NK-92 (cell line): ENCODE measurements around the gene TRIM38.
"Not testable (repeated sequence)": the region's sequence is repeated elsewhere in the genome, so short reads cannot be mapped to it uniquely, and the experiment has no call there.

ENCODE experiments used
- DNase-seq: peaks from one replicate; lab custom pipeline; 2025; ENCODE audit not compliant: unreplicated experiment; lab: John Stamatoyannopoulos, UW

The TRIM38 gene

GRCh38 chr6:26006086-26006939, 43.7 kb downstream of the TRIM38 start:
- DNase-seq = no peak

GRCh38 chr6:26006940-26007305, 44.3 kb downstream of the TRIM38 start:
- not testable (repeated sequence) for DNase-seq

- DNase-seq = no peak
Measured at GRCh38 chr6:26008470-26008869, 45.9 kb downstream of the TRIM38 start.

DNA sequence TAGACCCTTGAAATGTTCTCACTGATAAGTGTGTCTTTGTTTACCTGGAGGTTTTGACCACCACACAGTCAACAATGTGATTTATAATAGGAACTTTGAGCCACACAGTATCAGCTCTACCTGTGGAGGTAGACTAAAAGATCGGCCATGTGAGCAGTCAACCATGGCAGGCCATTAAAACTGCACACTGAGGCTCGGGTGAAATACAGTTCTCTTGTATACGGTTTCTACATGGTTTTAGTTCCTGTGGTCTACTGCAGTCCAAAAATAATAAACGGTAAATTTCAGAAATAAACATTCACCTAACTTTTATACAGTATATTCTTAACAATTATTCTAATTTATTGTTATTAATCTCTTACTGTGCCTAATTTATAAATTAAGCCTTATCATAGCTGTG, 47.2 kb downstream of the TRIM38 start:
- no peak for DNase-seq

DNA sequence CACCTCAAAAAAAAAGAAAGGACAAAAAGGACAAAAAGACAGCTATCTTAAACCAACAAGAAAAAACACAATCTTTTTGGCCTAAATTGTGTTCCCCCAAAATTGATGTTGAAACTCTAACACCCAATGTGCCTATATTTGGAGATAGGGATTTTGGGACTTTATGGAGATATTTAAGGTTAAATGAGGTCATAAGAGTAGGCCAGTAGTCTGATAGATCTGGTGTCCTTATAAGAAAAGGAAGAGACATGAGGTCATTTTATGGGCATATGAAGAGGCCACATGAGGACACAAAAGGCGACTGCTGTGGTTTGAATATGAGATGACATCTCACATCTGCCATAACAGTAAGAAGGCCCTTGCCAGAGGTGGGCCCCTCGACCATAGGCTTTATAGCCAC, 49.5 kb downstream of the TRIM38 start:
- DNase-seq = no peak

DNA sequence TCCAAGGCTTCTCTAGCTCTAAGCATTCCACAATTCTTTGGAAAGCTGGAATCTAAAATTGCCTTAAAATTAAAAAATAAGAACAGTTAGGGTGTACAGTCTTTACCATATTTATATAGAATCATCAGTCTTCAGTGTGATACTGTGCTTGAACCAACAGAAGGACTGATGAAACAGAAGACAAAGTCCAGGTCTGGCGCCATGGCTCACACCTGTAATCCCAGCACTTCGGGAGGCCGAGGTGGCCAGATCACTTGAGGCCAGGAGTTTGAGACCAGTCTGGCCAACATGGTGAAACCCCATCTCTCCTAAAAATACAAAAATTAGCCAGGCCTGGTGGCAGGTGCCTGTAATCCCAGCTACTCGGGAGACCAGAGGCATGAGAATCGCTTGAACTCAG, 51.8 kb downstream of the TRIM38 start:
- not testable (repeated sequence) for DNase-seq

DNA sequence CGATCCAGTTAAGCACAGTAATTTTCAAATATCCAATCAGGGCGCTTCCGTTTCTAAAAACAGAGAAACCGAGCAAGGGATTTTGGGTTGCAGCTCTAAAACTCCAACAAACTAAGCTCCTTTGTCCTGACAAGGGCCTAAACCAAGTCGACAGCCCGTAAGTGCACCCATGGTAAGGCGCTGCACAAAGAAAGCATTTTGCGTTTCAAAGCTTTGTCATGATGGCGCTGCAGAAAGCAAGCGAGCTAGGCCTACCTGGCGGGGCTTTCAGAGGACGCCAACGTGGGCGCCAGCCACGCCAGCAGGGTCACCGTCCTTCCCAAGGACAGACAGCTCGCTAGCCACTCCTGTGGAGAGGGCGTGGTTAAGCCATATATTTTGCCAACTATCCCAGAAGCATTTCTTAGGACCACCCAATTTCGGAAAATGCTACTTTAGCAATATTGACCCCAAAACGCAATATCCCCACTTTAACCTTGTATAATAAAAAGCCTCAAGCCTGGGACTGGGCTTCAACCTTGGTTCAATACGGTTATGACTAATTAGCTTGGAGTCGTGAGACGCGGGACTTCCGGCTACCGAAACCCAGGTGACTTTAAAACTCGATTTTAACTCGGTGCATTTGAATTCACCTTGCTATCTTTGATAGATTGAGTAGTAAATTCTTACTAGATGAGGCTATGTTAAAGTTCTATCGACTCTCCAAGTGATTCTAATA, 53.8 kb downstream of the TRIM38 start:
- DNase-seq = no peak

- DNase-seq = no peak
Measured at GRCh38 chr6:26016963-26017631, 54.5 kb downstream of the TRIM38 start.

GRCh38 chr6:26017632-26017966, 55.0 kb downstream of the TRIM38 start:
- no peak for DNase-seq

GRCh38 chr6:26019261-26019830, 56.7 kb downstream of the TRIM38 start:
- DNase-seq = no peak

- no peak for DNase-seq
Measured at GRCh38 chr6:26019967-26020328, 57.3 kb downstream of the TRIM38 start.

- DNase-seq = no peak
Measured at GRCh38 chr6:26020329-26021000, 57.9 kb downstream of the TRIM38 start.

DNA sequence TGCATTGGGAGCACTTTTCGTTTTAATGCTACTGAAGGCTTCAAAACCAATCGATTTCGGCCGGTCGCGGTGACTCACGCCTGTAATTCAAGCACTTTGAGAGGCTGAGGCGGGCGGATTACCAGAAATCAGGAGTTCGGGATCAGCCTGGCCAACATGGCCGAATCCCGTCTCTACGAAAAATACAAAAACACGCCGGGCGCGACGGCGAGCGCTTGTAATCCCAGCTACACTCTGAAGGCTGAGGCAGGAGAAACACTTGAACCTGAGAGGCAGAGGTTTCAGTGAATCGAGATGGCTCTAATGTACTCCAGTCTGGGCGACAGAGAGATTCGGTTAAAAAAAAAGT, 58.4 kb downstream of the TRIM38 start:
- DNase-seq = no peak

DNA sequence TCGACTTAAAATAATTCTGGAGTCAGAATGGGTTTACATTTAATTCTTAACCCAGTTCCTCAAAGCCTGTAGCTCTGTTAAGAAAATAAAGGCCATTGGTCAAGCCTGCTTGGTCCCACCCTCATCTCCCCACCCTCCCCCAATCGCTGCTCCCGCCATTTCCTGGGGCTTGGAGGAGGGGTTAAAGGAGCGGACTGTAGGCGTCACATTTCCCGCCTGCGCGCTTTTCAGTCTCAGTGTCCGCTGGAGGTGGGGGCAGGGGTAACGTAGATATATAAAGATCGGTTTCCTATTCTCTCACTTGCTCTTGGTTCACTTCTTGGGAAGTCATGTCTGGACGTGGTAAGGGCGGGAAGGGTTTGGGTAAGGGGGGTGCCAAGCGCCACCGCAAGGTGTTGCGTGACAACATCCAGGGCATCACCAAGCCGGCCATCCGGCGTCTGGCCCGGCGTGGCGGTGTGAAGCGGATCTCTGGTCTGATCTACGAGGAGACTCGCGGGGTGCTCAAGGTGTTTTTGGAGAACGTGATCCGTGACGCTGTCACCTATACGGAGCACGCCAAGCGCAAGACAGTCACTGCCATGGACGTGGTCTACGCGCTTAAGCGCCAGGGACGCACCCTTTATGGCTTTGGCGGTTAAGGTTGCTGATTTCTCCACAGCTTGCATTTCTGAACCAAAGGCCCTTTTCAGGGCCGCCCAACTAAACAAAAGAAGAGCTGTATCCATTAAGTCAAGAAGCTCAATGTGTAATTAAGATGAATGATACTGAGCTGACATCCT, 58.9 kb downstream of the TRIM38 start:
- DNase-seq = peak; percentile 51

DNA sequence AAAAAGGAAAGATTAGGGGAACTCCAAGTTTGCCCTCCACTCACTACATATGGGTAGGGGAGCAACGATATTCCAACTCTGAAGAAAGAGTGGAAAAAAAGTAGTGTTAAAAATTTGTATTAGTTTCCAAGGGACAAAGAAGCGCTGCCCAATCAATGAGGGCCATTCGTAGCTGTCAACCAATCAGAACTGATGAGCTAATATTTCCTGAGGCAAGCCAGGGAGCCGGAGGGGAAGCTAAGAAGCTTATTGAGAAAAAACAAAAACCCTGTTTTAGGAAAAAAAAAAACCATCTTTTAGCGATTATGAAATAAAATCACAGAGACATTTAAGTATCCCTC, 59.5 kb downstream of the TRIM38 start:
- DNase-seq = no peak

DNA sequence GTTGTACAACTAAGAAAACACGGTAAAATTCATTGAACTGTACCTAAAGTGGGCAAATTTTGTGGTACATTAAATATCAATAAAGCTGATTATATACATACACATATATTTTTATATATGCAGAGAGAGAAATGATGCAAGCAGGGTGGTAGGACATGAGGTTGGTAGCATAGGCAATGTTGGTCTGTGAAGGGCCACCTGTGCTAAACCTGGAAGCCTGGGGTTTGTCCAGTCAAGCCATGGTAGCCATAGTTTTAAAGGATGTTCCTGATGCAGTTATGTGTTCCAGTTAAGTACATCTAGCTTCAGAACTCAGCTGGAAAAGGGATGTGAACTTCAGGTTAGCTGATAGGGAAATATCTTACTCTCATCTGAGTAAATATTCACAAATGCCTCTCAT, 60.1 kb downstream of the TRIM38 start:
- DNase-seq = no peak

- no peak for DNase-seq
Measured at GRCh38 chr6:26024651-26025046, 62.0 kb downstream of the TRIM38 start.

DNA sequence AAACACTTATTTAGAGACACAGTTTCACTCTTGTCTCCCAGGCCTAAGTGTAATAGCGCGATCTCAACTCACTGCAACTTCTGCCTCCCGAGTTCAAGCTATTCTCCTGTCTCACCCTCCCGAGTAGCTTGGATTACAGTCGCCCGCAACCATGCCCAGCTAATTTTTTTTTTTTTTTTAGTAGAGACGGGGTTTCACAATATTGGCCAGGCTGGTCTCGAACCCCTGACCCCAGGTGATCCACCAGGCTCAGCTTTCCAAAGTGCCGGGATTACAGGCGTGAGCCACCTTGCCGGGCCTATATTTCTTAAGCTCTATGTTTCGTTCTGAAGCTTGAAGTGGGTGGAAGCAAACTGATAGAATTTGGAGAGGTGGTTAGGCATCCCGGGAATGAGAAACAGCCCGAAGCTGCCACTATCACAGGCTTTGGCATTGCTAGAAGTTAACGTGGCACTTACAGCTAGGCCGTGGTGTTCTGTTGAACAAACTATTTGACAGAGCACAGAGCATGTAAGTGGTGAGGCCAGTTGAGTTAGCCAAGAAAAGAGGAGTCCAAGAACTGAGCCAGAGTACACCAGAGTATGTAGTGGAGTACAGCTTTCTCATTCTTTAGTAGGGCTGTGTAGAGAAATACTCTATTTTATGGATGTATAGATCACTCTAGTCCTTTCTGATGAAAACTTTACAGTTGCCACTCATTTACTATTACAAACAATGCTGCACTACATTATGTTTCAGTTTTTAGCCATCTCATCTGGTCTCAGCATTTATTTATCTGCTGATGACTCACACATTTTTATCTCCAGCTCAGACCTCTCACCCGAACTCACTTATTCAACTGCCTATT, 62.7 kb downstream of the TRIM38 start:
- no peak for DNase-seq

DNA sequence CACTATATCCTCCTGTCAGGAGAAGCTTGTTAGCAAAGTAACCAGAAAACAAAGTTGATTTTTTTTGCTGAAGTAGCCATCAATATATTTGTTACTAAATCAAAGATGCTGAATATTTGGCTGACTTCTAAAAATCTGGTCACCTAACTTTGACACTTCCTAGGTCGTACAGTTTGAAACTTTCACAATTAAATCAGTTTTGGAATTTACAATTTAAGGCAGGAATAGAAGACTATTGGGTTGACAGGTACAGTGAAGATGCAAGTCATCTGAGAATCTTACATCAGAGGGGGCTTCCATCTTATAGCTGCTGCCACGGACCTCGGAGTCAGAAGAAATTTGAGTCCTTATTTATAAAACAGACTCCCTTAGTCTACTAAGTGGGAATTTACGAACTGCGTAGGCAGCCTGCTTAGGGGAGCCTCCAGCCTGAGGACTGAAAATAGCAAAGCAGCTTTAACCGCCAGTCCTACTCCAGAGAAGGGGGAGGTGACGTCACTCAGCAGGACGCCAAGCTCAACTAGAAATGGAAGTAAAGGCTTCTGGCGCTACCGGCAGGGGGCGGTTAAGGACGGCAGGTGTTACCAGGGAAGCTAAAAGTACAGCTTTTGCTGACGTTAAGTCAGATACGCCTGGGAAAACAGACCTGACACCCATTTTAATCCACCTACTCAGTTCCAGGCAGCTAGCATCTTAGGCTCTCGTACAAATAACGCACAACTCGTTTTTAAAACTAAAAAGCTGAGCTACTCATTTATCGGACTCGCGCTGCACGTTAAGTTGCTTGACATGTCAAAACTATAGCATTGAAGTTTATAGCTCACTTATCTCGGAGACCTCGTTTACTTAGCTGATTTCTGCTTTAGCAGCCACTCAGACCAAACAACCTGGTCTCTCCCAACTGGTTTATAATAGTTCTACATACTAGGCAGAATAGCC, 63.6 kb downstream of the TRIM38 start:
- DNase-seq = peak; percentile 84
